ENCODE measurements around the gene RIPK4. TPM values are rescaled to one million over a fixed set of nuclear protein-coding genes. Genes with fewer than 3 reads are reported as not detected.

RIPK4 gene
- total and polyA plus RNA-seq, 12 donors, result 0.04 to 0.18 (median 0.14) TPM; not detected in 5

DNA sequence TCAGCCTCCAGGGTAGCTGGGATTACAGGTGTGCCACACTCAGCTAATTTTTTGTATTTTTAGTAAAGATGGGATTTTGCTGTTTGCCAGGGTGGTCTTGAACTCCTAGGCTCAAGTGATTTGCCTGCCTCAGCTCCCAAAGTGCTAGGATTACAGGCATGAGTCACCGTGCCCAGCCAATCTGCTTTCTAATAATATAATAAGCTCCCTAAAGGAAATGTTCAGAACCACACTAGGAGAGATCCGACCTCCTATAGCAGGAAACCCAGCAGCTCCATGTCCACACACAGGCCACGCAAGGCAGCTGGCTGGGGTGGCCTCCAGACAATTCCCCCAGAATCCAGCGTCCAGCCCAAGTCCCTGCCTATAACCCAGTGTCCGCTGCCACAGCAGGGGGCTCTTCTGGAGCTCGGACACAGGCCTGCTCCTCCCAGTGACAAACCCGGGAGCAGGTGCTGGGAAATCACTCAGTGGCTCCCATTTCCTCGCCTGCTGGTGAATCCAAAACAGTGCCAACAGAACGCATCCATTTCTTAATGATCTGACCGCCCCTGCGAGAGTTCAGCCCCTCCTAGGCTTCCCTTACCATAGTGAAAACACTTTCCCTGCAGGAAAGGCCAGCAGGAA is 7.5 kb downstream of the RIPK4 start:
- Histone ChIP-seq H3K27me3 (peaks cover 31% of the 10 kb centered on the region), H3K4me1 (replicated peaks in 1 of 2) (no peaks in the 10 kb centered on the region), H3K27ac (no peak overlapping the region), H3K4me3 (no peak overlapping the region), H3K9me3 (replicated peaks in 1 of 3) (no peaks in the 10 kb centered on the region), H3K36me3 (replicated peaks in 1 of 2) (no peaks in the 10 kb centered on the region)
- TF ChIP-seq POLR2A (IDR thresholded peaks at IDR 0.05), result no peak
- TF ChIP-seq, protein P1, sequence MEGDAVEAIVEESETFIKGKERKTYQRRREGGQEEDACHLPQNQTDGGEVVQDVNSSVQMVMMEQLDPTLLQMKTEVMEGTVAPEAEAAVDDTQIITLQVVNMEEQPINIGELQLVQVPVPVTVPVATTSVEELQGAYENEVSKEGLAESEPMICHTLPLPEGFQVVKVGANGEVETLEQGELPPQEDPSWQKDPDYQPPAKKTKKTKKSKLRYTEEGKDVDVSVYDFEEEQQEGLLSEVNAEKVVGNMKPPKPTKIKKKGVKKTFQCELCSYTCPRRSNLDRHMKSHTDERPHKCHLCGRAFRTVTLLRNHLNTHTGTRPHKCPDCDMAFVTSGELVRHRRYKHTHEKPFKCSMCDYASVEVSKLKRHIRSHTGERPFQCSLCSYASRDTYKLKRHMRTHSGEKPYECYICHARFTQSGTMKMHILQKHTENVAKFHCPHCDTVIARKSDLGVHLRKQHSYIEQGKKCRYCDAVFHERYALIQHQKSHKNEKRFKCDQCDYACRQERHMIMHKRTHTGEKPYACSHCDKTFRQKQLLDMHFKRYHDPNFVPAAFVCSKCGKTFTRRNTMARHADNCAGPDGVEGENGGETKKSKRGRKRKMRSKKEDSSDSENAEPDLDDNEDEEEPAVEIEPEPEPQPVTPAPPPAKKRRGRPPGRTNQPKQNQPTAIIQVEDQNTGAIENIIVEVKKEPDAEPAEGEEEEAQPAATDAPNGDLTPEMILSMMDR (IDR thresholded peaks at IDR 0.05), result no peak
- no peak for DNase-seq
- intact Hi-C loops (cut with DNase I), result no loop called here
- 71 to 88% (median 80%) methylated on average over 4 to 11 of the region's 11 CpGs for WGBS, 4 donors

DNA sequence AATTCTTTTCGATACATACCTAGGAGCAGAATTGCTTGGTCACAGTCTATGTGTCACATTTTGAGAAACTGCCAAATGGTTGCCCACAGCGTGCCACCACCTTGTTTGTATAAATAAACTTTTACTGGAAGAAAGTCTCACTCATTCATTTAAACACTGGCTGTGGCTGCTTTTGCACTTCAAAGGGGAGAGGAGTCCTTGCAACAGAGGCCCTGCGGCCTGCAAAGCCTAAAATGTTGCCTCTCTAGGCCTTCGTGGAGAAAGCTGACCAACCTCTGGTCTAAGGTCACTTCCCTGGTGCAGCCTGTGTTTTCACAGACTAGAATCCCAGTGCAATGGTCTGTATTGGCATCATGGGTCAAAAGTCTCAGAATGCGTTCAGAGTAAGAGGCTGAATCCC is 8.3 kb downstream of the RIPK4 start:
- DNase-seq, result no peak
- no peaks in the 10 kb centered on the region for H3K9me3 ChIP-seq (replicated peaks in 1 of 3)
- intact Hi-C loops (cut with DNase I), result no loop called here
- H3K4me3 ChIP-seq, result no peak overlapping the region
- H3K4me1 ChIP-seq (replicated peaks in 1 of 2), result no peaks in the 10 kb centered on the region
- H3K27me3 ChIP-seq, result peaks cover 24% of the 10 kb centered on the region
- H3K27ac ChIP-seq, result no peak overlapping the region
- TF ChIP-seq, protein P1 (IDR thresholded peaks at IDR 0.05), result no peak
- TF ChIP-seq POLR2A (IDR thresholded peaks at IDR 0.05), result no peak
- H3K36me3 ChIP-seq (replicated peaks in 1 of 2), result no peaks in the 10 kb centered on the region
- WGBS, 4 donors, result 78 to 93% (median 84%) methylated on average over 5 of the region's 5 CpGs

DNA sequence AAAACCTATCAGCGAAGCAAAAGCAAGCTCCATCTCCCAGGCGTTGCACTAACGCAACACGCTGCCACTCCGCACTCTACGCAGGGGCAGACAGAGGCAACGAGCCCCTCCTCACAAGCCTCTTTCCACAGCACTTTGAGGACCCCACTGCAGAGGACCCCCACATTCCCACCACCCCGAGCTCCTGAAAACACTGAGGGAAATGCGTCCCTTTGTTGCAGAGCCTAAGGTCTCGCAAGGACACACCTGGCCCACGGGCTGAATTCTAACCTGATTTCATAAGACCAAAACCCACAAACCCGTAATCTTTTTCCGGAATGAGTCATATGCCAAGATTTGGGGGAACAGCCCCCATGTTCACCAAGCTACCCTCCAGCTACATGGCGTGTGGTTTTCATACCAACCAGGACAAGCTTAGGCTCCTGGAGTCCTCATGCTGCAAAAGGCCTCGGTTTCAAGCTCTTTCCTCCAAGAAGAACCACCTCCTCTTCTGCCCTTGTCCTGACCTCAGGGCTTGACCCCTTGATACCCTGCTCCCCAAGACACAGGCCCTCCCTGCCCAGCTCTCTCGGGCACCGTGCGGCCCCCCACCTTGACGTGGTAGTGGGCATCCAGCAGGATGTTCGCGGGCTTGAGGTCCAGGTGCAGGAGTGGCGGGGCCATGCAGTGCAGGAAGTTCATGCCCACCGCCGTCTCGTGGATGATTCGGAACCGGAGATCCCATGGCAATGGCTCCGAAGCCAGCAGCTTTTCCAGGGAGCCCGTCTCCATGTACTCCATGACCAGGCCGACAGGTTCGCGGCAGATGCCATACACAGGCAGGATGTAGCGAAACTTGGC is 10.7 kb downstream of the RIPK4 start:
- DNase-seq, result no peak
- Histone ChIP-seq H3K36me3 (replicated peaks in 1 of 2) (no peaks in the 10 kb centered on the region), H3K4me3 (no peak overlapping the region), H3K27me3 (no peaks in the 10 kb centered on the region), H3K9me3 (replicated peaks in 1 of 3) (no peaks in the 10 kb centered on the region), H3K27ac (no peak overlapping the region), H3K4me1 (replicated peaks in 1 of 2) (no peaks in the 10 kb centered on the region)
- intact Hi-C loops (cut with DNase I), result no loop called here
- 90 to 93% (median 92%) methylated on average over 27 to 33 of the region's 33 CpGs for WGBS, 4 donors
- TF ChIP-seq POLR2A (IDR thresholded peaks at IDR 0.05), result no peak
- TF ChIP-seq, protein P1 (IDR thresholded peaks at IDR 0.05), result no peak

DNA sequence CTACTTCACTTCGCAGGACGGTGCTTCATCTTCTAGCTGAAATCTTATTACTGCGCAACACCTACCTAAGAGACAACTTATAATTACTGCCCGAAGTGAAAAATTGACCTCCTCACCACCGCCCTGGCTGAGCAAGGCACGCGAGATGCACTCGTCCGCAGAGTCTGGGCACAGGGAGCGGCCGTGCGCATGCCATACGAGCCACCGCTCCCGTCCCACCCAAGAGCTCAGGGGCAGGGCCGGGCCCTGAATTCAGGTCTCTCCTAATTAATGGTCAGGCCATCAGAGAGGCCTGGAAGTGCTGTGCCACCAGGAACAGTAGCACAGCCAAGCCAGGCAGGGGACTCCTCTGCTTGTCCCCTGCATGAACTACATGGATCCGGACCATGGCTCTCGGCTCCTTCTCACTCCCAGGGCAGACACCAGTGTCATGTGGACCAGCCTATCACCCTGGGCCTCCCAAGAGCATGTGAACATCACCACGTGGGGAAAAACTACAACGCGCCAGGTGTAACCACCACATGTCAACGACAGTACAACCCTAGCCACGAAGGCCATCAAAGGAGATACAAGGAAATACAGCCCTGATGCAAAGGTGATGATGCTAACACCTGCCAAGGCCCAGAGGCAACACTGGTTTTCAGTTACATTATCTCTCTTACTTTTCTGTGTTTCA is 11.5 kb downstream of the RIPK4 start:
- Histone ChIP-seq H3K4me1 (replicated peaks in 1 of 2) (no peaks in the 10 kb centered on the region), H3K27ac (no peak overlapping the region), H3K36me3 (replicated peaks in 1 of 2) (no peaks in the 10 kb centered on the region), H3K4me3 (no peak overlapping the region), H3K9me3 (replicated peaks in 1 of 3) (no peaks in the 10 kb centered on the region), H3K27me3 (no peaks in the 10 kb centered on the region)
- intact Hi-C loops (cut with DNase I), result no loop called here
- 87 to 95% (median 93%) methylated on average over 22 to 23 of the region's 23 CpGs for WGBS, 4 donors
- no peak for DNase-seq
- TF ChIP-seq, protein P1 (IDR thresholded peaks at IDR 0.05), result no peak
- no peak for TF ChIP-seq POLR2A (IDR thresholded peaks at IDR 0.05)
